ENCODE data around the gene UROC1.

The UROC1 gene

GRCh38 chr3:126541628-126542339 lies 24.2 kb upstream of the UROC1 start:
- no peak for TF ChIP-seq POLR2AphosphoS5 (IDR thresholded peaks at IDR 0.05; ENCODE audit: low read depth, low read length)
- TF ChIP-seq FOXP2 (optimal IDR thresholded peaks at IDR 0.05; ENCODE audit: borderline replicate concordance, extremely low read depth, extremely low read length, insufficient read depth) = no peak
- TF ChIP-seq TAF1 (IDR thresholded peaks at IDR 0.05; ENCODE audit: borderline replicate concordance, insufficient read depth, low read length) = no peak
- TF ChIP-seq SIN3A (IDR thresholded peaks at IDR 0.05; ENCODE audit: borderline replicate concordance, insufficient read depth, low read length) = no peak
- TF ChIP-seq, protein P1, sequence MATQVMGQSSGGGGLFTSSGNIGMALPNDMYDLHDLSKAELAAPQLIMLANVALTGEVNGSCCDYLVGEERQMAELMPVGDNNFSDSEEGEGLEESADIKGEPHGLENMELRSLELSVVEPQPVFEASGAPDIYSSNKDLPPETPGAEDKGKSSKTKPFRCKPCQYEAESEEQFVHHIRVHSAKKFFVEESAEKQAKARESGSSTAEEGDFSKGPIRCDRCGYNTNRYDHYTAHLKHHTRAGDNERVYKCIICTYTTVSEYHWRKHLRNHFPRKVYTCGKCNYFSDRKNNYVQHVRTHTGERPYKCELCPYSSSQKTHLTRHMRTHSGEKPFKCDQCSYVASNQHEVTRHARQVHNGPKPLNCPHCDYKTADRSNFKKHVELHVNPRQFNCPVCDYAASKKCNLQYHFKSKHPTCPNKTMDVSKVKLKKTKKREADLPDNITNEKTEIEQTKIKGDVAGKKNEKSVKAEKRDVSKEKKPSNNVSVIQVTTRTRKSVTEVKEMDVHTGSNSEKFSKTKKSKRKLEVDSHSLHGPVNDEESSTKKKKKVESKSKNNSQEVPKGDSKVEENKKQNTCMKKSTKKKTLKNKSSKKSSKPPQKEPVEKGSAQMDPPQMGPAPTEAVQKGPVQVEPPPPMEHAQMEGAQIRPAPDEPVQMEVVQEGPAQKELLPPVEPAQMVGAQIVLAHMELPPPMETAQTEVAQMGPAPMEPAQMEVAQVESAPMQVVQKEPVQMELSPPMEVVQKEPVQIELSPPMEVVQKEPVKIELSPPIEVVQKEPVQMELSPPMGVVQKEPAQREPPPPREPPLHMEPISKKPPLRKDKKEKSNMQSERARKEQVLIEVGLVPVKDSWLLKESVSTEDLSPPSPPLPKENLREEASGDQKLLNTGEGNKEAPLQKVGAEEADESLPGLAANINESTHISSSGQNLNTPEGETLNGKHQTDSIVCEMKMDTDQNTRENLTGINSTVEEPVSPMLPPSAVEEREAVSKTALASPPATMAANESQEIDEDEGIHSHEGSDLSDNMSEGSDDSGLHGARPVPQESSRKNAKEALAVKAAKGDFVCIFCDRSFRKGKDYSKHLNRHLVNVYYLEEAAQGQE (IDR thresholded peaks at IDR 0.05; ENCODE audit: insufficient read depth in 1 of 2, low read depth in 2 of 2, low read length in 2 of 2) = no peak

GRCh38 chr3:126540951-126541627 lies 23.5 kb upstream of the UROC1 start:
- TF ChIP-seq POLR2AphosphoS5 (IDR thresholded peaks at IDR 0.05; ENCODE audit: low read depth, low read length) (no peak), FOXP2 (optimal IDR thresholded peaks at IDR 0.05; ENCODE audit: borderline replicate concordance, extremely low read depth, extremely low read length, insufficient read depth) (no peak), TAF1 (IDR thresholded peaks at IDR 0.05; ENCODE audit: borderline replicate concordance, insufficient read depth, low read length) (no peak), SIN3A (IDR thresholded peaks at IDR 0.05; ENCODE audit: borderline replicate concordance, insufficient read depth, low read length) (no peak)
- TF ChIP-seq, protein P1 (IDR thresholded peaks at IDR 0.05; ENCODE audit: insufficient read depth in 1 of 2, low read depth in 2 of 2, low read length in 2 of 2) = no peak

DNA sequence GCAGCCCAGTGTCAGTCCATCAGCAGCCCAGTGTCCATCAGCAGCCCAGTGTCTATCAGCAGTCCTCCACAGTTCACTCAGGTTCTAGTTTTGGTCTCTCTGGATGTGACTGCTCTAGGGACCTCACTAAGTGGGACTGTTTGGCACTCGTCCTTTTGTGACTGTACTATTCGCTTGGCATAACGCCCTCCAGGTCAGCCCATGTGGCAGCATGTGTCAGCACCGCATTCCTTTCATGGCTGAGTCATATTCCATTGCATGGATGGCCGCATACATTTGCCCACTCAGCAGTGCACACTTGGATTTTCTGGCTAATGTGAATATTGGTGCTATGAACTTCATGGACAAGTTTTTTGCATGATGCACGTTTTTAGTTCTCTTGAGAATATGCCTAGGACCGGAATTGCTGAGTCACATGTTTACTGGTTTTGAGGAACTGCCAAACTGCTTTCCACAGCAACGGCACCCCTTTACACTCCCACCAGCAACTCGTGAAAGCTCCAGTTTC lies 22.8 kb upstream of the UROC1 start:
- TF ChIP-seq SIN3A (IDR thresholded peaks at IDR 0.05; ENCODE audit: borderline replicate concordance, insufficient read depth, low read length) (no peak), FOXP2 (optimal IDR thresholded peaks at IDR 0.05; ENCODE audit: borderline replicate concordance, extremely low read depth, extremely low read length, insufficient read depth) (no peak), TAF1 (IDR thresholded peaks at IDR 0.05; ENCODE audit: borderline replicate concordance, insufficient read depth, low read length) (no peak), POLR2AphosphoS5 (IDR thresholded peaks at IDR 0.05; ENCODE audit: low read depth, low read length) (no peak)
- TF ChIP-seq, protein P1 (IDR thresholded peaks at IDR 0.05; ENCODE audit: insufficient read depth in 1 of 2, low read depth in 2 of 2, low read length in 2 of 2) = no peak

DNA sequence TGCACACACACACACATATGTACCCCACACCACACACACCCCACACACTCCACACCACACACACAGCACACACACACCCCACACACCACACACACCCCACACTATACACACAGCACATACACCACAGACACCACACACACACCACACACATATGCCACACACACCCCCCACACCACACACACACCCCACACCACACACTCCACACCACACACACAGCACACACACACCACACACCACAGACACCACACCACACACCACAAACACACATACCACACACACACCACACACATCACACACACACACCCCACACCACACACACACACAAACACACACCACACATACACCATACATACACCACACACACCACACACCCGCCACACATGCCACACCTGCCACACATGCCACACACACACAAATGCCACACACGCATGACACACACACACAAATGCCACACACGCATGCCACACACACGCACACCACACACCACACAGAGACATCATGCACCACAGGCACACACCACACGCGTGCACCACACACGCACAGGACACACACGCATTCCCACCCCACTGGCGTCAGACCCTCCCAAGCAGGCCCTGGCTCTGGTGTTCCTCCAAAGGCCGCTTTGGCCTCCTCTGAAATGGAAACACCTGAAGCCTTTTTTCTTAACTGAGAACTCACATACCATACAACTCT lies 22.1 kb upstream of the UROC1 start:
- TF ChIP-seq FOXP2 (optimal IDR thresholded peaks at IDR 0.05; ENCODE audit: borderline replicate concordance, extremely low read depth, extremely low read length, insufficient read depth) (no peak), POLR2AphosphoS5 (IDR thresholded peaks at IDR 0.05; ENCODE audit: low read depth, low read length) (no peak), TAF1 (IDR thresholded peaks at IDR 0.05; ENCODE audit: borderline replicate concordance, insufficient read depth, low read length) (no peak), SIN3A (IDR thresholded peaks at IDR 0.05; ENCODE audit: borderline replicate concordance, insufficient read depth, low read length) (no peak)
- TF ChIP-seq, protein P1 (IDR thresholded peaks at IDR 0.05; ENCODE audit: insufficient read depth in 1 of 2, low read depth in 2 of 2, low read length in 2 of 2) = no peak

All from PFSK-1 (cell line).